Erythroblast (primary cell): ENCODE measurements around the gene ANKFY1.
"Not testable (repeated sequence)": the region's sequence is repeated elsewhere in the genome, so short reads cannot be mapped to it uniquely, and the experiment has no call there.

Source experiments
- DNase-seq, 2 experiments: peaks; one replicate each; lab custom pipeline; 2025; lab: John Stamatoyannopoulos, UW
- GATA1 ChIP-seq: IDR thresholded peaks from 2 replicates; pipeline ENCODE4 v1.6.1; 2011; ENCODE audit warnings: low read depth, mild to moderate bottlenecking, control low read depth, low read length, moderate library complexity
- POLR2A ChIP-seq: IDR thresholded peaks from 2 replicates; pipeline ENCODE4 v1.6.1; 2011; ENCODE audit warnings: mild to moderate bottlenecking, low read length

Gene ANKFY1

GRCh38 chr17:4272213-4272971 is 8.6 kb upstream of the ANKFY1 start:
- TF ChIP-seq POLR2A (no peak), GATA1 (no peak)
- no peak for DNase-seq

- TF ChIP-seq POLR2A (no peak), GATA1 (no peak)
Observed at GRCh38 chr17:4270736-4271135, 7.0 kb upstream of the ANKFY1 start.

GRCh38 chr17:4269915-4270314 is 6.1 kb upstream of the ANKFY1 start:
- TF ChIP-seq GATA1 (no peak), POLR2A (no peak)

More at GRCh38 chr17:4270736-4271135, 7.0 kb upstream of the ANKFY1 start:
- no peak for DNase-seq

GRCh38 chr17:4267402-4267801 is 3.6 kb upstream of the ANKFY1 start:
- no peak for DNase-seq

More at GRCh38 chr17:4269915-4270314, 6.1 kb upstream of the ANKFY1 start:
- DNase-seq, result no peak

GRCh38 chr17:4266550-4266949 is 2.8 kb upstream of the ANKFY1 start:
- TF ChIP-seq POLR2A (no peak), GATA1 (no peak)
- no peak for DNase-seq

More at GRCh38 chr17:4267402-4267801, 3.6 kb upstream of the ANKFY1 start:
- no peak for TF ChIP-seq POLR2A
- TF ChIP-seq GATA1, result no peak

GRCh38 chr17:4262703-4263102 is 1.1 kb downstream of the ANKFY1 start:
- TF ChIP-seq POLR2A, result no peak
- TF ChIP-seq GATA1, result no peak
- DNase-seq, result peak; percentile 40 to 53

GRCh38 chr17:4261452-4261851 is 2.3 kb downstream of the ANKFY1 start:
- DNase-seq, result no peak
- TF ChIP-seq POLR2A, result no peak
- TF ChIP-seq GATA1, result no peak

- DNase-seq, result no peak
- TF ChIP-seq POLR2A (no peak), GATA1 (no peak)
Observed at GRCh38 chr17:4258867-4259266, 4.9 kb downstream of the ANKFY1 start.

- no peak for TF ChIP-seq GATA1
- no peak for TF ChIP-seq POLR2A
- DNase-seq, result no peak
Observed at GRCh38 chr17:4256952-4257351, 6.8 kb downstream of the ANKFY1 start.

GRCh38 chr17:4255271-4255670 is 8.5 kb downstream of the ANKFY1 start:
- not testable (repeated sequence) for DNase-seq

- no peak for DNase-seq
- TF ChIP-seq GATA1, result no peak
Observed at GRCh38 chr17:4250887-4251286, 12.9 kb downstream of the ANKFY1 start.

- TF ChIP-seq GATA1 (no peak), POLR2A (peak; percentile 39)
- DNase-seq, result peak; percentile 88 to 97
Observed at GRCh38 chr17:4249452-4250029, 14.2 kb downstream of the ANKFY1 start.

GRCh38 chr17:4248504-4249277 is 15.1 kb downstream of the ANKFY1 start:
- TF ChIP-seq GATA1 (no peak), POLR2A (no peak)
- DNase-seq, result no peak

GRCh38 chr17:4247971-4248388 is 15.8 kb downstream of the ANKFY1 start:
- TF ChIP-seq GATA1 (no peak), POLR2A (no peak)
- DNase-seq, result no peak
